Measurements from ENCODE around the gene TMCO4.
"Not testable (repeated sequence)": the region's sequence is repeated elsewhere in the genome, so short reads cannot be mapped to it uniquely, and the experiment has no call there.

The TMCO4 gene

DNA sequence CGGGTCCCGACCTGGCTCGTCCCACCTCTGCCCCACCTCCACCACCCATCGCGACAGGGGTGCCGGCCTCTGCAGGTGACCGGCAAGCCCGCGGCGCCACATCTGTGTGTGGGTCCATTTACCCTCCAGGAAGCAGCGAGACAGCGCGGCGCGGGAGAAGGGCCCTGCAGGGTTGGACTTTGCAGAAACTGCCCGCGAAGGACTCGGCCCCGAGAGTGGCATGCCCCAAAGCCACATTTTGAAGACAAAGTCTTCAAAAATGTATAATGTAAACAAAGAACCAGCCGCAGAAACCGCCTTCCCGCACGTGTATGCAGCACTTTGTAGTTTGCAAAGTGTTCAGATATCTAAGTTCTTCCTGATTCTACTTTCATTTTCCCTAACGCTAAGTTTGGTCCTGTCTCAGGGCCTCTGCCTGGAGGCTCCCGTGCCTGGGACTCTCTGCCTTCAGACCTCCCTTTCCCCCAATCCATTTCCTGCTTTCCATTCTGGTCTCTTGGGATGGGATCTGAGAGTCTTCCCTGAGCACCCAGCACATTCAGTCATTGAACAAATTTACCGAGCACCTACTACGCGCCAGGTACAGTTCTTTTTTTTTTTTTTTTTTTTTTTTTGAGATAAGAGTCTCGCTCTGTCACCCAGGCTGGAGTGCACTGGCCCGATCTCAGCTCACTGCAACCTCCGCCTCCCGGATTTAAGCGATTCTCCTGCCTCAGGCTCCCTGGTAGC, 524 bp upstream of the TMCO4 start:
- TF ChIP-seq, protein P1, sequence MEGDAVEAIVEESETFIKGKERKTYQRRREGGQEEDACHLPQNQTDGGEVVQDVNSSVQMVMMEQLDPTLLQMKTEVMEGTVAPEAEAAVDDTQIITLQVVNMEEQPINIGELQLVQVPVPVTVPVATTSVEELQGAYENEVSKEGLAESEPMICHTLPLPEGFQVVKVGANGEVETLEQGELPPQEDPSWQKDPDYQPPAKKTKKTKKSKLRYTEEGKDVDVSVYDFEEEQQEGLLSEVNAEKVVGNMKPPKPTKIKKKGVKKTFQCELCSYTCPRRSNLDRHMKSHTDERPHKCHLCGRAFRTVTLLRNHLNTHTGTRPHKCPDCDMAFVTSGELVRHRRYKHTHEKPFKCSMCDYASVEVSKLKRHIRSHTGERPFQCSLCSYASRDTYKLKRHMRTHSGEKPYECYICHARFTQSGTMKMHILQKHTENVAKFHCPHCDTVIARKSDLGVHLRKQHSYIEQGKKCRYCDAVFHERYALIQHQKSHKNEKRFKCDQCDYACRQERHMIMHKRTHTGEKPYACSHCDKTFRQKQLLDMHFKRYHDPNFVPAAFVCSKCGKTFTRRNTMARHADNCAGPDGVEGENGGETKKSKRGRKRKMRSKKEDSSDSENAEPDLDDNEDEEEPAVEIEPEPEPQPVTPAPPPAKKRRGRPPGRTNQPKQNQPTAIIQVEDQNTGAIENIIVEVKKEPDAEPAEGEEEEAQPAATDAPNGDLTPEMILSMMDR (IDR thresholded peaks at IDR 0.05; ENCODE audit: insufficient read depth, missing control alignments), result no peak
- FAIRE-seq (no peak), DNase-seq (ENCODE audit: insufficient read length, low spot score) (no peak)

DNA sequence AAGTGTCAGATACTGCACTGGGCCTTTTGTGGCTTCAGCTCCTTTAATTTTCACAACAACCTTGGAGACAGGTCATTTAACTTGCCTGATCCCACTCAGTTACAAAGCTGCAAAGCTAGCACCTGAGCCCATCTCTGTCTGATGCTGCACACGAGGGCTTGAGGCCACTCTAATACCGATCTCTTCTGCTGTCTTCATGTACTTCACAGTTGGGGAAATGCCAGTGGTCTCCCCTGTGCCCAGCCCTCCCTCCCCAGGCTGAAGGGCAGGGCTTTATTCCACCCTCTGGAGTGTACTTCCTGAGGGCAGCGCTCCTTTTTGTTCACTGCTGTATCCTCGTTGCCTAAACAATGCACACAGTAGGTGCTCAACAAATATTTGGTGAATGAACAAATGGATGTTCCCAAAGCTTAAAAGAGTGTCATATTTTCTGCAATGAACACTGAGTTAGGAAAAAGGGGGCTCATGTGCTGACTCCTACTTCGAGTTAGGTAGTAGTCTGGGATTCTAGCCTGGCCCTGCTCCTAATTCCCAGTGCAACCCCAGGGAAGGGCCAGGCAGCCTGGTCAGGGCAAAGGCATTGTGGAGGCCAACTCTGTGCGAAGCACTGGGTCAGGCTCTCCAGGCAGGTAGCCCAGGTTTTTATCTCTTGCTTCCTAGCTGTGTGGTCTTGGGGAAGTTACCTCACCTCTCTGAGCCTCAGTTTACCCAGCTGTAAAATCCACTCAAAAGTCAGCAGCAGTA, 1.1 kb downstream of the TMCO4 start:
- DNase-seq (ENCODE audit: insufficient read length, low spot score) (no peak), FAIRE-seq (no peak)
- TF ChIP-seq, protein P1 (IDR thresholded peaks at IDR 0.05; ENCODE audit: insufficient read depth, missing control alignments), result no peak

DNA sequence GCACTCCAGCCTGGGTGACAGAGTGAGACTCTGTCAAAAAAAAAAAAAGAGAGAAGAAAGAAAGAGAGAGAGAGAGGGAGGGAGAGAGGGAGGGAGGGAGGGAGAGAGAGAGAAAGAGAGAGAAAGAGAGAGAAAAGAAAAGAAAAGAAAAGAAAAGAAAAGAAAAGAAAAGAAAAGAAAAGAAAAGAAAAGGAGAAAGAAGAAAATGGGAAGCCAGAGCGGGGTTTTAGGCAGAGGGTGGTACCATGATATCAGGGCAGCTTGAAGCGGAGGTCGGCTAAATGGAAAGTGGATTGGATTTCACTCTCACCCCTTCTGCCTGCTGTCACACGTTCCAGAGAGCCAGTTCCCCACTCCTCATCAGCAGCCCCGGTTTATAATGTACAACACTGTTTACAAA, 1.9 kb downstream of the TMCO4 start:
- FAIRE-seq, result no peak
- DNase-seq (ENCODE audit: insufficient read length, low spot score), result no peak

DNA sequence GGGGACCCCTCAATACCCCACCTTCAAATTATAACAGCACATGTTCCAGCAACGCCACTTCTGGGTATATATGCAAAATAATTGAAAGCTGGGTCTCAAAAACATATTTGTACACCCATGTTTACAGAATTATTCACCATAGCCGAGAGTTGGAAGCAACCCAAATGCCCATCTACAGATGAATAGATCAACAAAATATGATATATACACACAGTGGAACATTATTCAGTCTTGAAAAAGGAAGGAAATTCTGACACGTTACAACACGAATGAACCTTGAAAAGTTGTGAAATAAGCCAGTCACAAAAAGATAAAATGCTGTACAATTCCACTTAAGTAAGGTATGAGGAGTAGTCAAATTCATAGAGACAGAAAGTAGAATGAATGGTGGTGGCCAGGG, 5.1 kb downstream of the TMCO4 start:
- TF ChIP-seq, protein P1 (IDR thresholded peaks at IDR 0.05; ENCODE audit: insufficient read depth, missing control alignments), result no peak
- FAIRE-seq (no peak), DNase-seq (ENCODE audit: insufficient read length, low spot score) (no peak)

More for the DNA sequence above, 1.9 kb downstream of the TMCO4 start:
- TF ChIP-seq, protein P1 (IDR thresholded peaks at IDR 0.05; ENCODE audit: insufficient read depth, missing control alignments), result no peak

DNA sequence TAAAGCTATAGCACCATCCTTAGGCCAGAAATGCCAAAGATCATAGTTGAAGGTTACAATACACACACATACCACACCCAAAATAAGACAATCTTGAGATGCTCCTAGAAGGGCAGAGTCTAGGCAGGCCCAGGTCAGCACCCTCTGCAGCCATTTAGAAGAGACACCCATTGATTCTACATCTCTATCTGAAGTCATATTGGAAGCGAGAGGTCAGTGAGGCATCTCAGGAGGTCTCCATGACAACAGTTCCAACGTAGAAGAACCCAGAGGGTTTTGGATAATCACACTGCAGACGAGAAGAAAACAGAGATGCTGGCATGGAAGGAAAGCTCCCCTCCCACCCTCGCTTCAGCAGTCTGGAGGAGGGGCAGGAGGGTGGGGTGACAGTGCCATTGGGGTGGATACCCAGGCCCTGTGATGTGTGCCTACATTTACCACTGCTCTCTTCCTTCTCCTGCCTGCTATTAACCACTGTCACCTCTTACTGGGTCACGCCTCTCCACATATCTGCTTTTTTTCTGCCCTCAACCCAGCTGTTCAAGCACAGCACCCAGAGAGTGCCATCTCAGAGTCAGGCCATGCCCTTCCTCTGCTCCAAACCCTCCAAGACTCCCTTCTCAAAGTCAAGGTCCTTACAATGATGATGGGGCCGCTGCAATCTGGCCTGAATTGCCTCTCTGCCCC, 6.2 kb downstream of the TMCO4 start:
- FAIRE-seq, result no peak
- no peak for DNase-seq (ENCODE audit: insufficient read length, low spot score)
- TF ChIP-seq, protein P1 (IDR thresholded peaks at IDR 0.05; ENCODE audit: insufficient read depth, missing control alignments), result no peak

DNA sequence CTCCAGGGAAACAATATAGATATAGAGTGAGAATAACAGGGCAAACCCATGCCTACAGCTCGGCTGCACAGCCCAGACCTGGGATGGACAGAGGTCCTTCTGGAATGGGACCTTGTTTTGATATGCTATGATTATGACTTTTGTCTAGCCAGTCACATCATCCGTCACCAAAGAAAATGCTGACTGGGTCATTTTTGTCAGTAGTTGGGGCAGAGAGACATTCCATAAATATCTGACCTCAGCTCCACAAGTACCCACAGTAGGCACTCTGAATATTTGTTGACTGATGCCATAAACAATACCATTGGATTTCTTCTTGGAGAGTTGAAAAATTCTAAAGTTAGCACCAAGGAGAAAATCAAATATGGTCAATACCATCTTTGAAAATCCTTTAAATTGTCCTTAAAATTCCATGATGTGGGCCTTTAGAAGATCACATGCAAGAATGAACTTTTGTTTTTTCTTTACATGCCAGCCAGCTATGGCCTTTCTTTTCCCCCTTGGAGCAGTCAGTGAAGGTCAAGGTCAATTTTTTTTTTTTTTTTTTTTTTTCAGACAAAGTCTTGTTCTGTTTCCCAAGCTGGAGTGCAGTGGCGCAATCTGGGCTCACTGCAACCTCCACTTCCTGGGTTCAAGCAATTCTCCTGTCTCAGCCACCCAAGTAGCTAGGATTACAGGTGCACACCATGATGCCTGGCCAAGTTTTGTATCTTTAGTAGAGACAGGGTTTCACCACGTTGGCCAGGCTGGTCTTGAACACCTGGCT, 7.3 kb downstream of the TMCO4 start:
- FAIRE-seq (no peak), DNase-seq (ENCODE audit: insufficient read length, low spot score) (no peak)
- TF ChIP-seq, protein P1 (IDR thresholded peaks at IDR 0.05; ENCODE audit: insufficient read depth, missing control alignments), result no peak

DNA sequence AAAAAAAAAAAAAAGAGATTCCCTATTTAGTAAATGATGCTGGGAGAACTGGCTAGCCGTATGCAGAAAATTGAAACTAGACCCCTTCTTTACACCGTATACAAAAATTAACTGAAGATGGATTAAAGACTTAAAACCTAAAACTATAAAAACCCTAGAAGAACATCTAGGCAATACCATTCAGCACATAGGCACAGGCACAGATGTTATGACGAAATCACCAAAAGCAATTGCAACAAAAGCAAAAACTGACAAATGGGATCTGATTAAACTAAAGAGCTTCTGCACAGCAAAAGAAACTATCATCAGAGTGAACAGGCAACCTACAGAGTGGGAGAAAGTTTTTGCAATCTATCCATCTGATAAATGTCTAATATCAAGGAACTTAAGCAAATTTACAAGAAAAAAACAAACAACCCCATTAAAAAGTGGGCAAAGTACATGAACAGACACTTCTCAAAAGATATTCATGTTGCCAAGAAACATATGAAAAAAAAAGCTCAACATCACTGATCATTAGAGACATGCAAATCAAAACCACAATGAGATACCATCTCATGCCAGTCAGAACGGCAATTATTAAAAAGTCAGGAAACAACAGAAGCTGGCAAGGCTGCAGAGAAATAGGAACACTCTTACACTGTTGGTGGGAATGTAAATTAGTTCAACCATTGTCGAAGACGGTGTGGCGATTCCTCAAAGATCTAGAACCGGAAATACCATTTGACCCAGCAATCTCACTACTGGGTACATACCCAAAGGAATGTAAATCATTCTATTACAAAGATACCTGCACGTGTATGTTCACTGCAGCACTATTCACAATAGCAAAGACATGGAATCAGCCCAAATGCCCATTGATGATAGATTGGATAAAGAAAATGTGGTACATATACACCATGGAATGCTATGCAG, 9.4 kb downstream of the TMCO4 start:
- DNase-seq (ENCODE audit: insufficient read length, low spot score); FAIRE-seq: not testable (repeated sequence)

All from D721Med (cell line).